Subcutaneous abdominal adipose tissue (tissue), 5 donors: ENCODE results near the gene ZNF814.
"Not testable (repeated sequence)": the region's sequence is repeated elsewhere in the genome, so short reads cannot be mapped to it uniquely, and the experiment has no call there.

ENCODE experiments used
- H3K27ac ChIP-seq: one replicate; pipeline ENCODE4 v1.7.0; 2013; ENCODE audit warnings: low read depth, mild to moderate bottlenecking, inconsistent platforms, low read length, moderate library complexity
- H3K27me3 ChIP-seq, 5 donors: one replicate each; pipeline ENCODE4 v1.7.0; 2013; ENCODE audit warnings: low read length in 5 of 5, inconsistent platforms in 1 of 5; ENCODE audit not compliant: control insufficient read depth in 5 of 5, insufficient read depth in 4 of 5
- H3K36me3 ChIP-seq, 5 donors: one replicate each; pipeline ENCODE4 v1.7.0; 2013; ENCODE audit warnings: low read length in 5 of 5; ENCODE audit not compliant: control insufficient read depth in 5 of 5, insufficient read depth in 5 of 5
- H3K4me1 ChIP-seq, 5 donors: one replicate each; pipeline ENCODE4 v1.7.0; 2013; ENCODE audit warnings: low read length in 5 of 5, mild to moderate bottlenecking in 3 of 5, moderate library complexity in 1 of 5; ENCODE audit not compliant: control insufficient read depth in 5 of 5, insufficient read depth in 5 of 5
- H3K4me3 ChIP-seq, 5 donors: one replicate each; pipeline ENCODE4 v1.7.0; 2013; ENCODE audit warnings: low read length in 5 of 5, low read depth in 1 of 5
- H3K9ac ChIP-seq, 5 donors: one replicate each; pipeline ENCODE4 v1.7.0; 2013; ENCODE audit warnings: low read length in 5 of 5, mild to moderate bottlenecking in 4 of 5, moderate library complexity in 3 of 5
- H3K9me3 ChIP-seq, 5 donors: one replicate each; pipeline ENCODE4 v1.7.0; 2013; ENCODE audit warnings: low read length in 5 of 5; ENCODE audit not compliant: control insufficient read depth in 5 of 5
- donor health status: healthy.
- donor health status: healthy.
- donor health status: healthy.
- donor health status: healthy.
- donor health status: healthy.

Gene ZNF814

GRCh38 chr19:57867868-57868492 lies 20.9 kb downstream of the ZNF814 start:
- peaks cover 35 to 54% (median 44%) of the 10 kb centered on the region in 5 donors for H3K9me3 ChIP-seq
- peaks cover 12 to 50% (median 45%) of the 10 kb centered on the region in 5 donors for H3K36me3 ChIP-seq
- H3K27me3 ChIP-seq = no peaks in the 10 kb centered on the region
- H3K4me1 ChIP-seq = peaks cover 0 to 5% (median 0%) of the 10 kb centered on the region in 5 donors
- no peak overlapping the region for H3K9ac ChIP-seq
- H3K4me3 ChIP-seq = peak overlapping the region in 4 of 5 donors; percentile 2 to 29 (median 10)
- H3K27ac ChIP-seq = no peak overlapping the region

DNA sequence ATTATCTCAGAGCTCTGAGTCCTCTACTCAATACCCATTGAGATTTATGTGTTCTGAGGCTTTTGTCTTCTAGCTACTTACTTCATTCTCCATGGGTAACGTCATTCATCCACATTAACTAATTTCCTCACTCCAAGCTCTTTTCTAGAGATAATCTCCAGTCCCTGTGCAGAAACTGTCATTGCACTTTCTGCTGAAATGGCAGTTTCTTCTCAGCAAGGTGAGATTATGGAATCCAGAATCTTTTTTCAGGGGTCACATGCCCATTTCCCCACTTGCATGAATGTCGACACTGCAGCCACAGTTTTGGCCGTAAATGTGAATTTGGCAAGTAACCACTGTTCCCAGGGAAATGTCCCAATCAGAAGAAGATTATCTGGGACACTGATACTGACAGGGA lies 26.5 kb downstream of the ZNF814 start:
- H3K27me3 ChIP-seq, H3K4me1 ChIP-seq, H3K9ac ChIP-seq, H3K27ac ChIP-seq: not testable (repeated sequence)
- Histone ChIP-seq H3K4me3 (peak overlapping the region in 1 of 5 donors; percentile 17), H3K9me3 (peaks cover 10 to 49% (median 22%) of the 10 kb centered on the region in 5 donors), H3K36me3 (peaks cover 28 to 92% (median 80%) of the 10 kb centered on the region in 5 donors)

- Histone ChIP-seq H3K36me3 (peaks cover 6 to 42% (median 27%) of the 10 kb centered on the region in 5 donors), H3K4me1 (peaks cover under 1 to 18% (median 11%) of the 10 kb centered on the region in 5 donors)
- not testable (repeated sequence) for H3K4me3 ChIP-seq, H3K9ac ChIP-seq, H3K9me3 ChIP-seq, H3K27me3 ChIP-seq, H3K27ac ChIP-seq
Observed at GRCh38 chr19:57854117-57854516, 34.7 kb downstream of the ZNF814 start.

GRCh38 chr19:57851812-57852603 lies 36.8 kb downstream of the ZNF814 start:
- Histone ChIP-seq H3K4me1 (peaks cover 0 to 18% (median 11%) of the 10 kb centered on the region in 5 donors), H3K36me3 (peaks cover 0 to 27% (median 14%) of the 10 kb centered on the region in 5 donors)
- not testable (repeated sequence) for H3K4me3 ChIP-seq, H3K27me3 ChIP-seq, H3K9me3 ChIP-seq, H3K27ac ChIP-seq, H3K9ac ChIP-seq

- Histone ChIP-seq H3K4me1 (peaks cover 0 to 18% (median 11%) of the 10 kb centered on the region in 5 donors), H3K9me3 (no peaks in the 10 kb centered on the region), H3K4me3 (peak overlapping the region; percentile 82 to 94 (median 91)), H3K27ac (no peak overlapping the region), H3K9ac (peak overlapping the region; percentile 88 to 98 (median 92)), H3K36me3 (peaks cover 0 to 13% (median 2%) of the 10 kb centered on the region in 5 donors), H3K27me3 (no peaks in the 10 kb centered on the region)
Observed at GRCh38 chr19:57850553-57851017, 38.3 kb downstream of the ZNF814 start.

- not testable (repeated sequence) for H3K27me3 ChIP-seq, H3K9me3 ChIP-seq
- H3K9ac ChIP-seq = peak within 1 kb of the TSS; percentile 88 to 98 (median 92)
- peaks cover 0 to 18% (median 11%) of the 10 kb centered on the region in 5 donors for H3K4me1 ChIP-seq
- peak within 1 kb of the TSS; percentile 63 for H3K27ac ChIP-seq
- peaks cover 0 to 12% (median 2%) of the 10 kb centered on the region in 5 donors for H3K36me3 ChIP-seq
- peak within 1 kb of the TSS; percentile 82 to 94 (median 91) for H3K4me3 ChIP-seq
Observed at GRCh38 chr19:57849666-57850473, 39.0 kb downstream of the ZNF814 start, which contains the start of gene ZNF587. ZNF587 (plus strand) TSS chr19:57849859; CDS start chr19:57850039, 180 bp downstream.

- not testable (repeated sequence) for H3K9ac ChIP-seq, H3K27ac ChIP-seq, H3K9me3 ChIP-seq, H3K27me3 ChIP-seq
- peaks cover 0 to 18% (median 11%) of the 10 kb centered on the region in 5 donors for H3K4me1 ChIP-seq
- peaks cover 0 to 14% (median 2%) of the 10 kb centered on the region in 5 donors for H3K36me3 ChIP-seq
- H3K4me3 ChIP-seq = peak overlapping the region; percentile 82 to 94 (median 91)
Observed at GRCh38 chr19:57849162-57849665, 39.6 kb downstream of the ZNF814 start.

GRCh38 chr19:57847164-57847563 lies 41.7 kb downstream of the ZNF814 start:
- not testable (repeated sequence) for H3K27ac ChIP-seq, H3K9ac ChIP-seq, H3K27me3 ChIP-seq, H3K4me3 ChIP-seq, H3K9me3 ChIP-seq
- H3K4me1 ChIP-seq = peaks cover 2 to 18% (median 11%) of the 10 kb centered on the region in 5 donors
- H3K36me3 ChIP-seq = peaks cover 4 to 11% (median 7%) of the 10 kb centered on the region in 5 donors

- Histone ChIP-seq H3K4me1 (peaks cover 0 to 11% (median 0%) of the 10 kb centered on the region in 5 donors), H3K27ac (no peak overlapping the region), H3K9me3 (peaks cover 0 to 6% (median 0%) of the 10 kb centered on the region in 5 donors), H3K36me3 (peaks cover 16 to 33% (median 19%) of the 10 kb centered on the region in 5 donors), H3K4me3 (no peak overlapping the region), H3K27me3 (peaks cover 0 to 10% (median 0%) of the 10 kb centered on the region in 5 donors), H3K9ac (peak overlapping the region in 1 of 5 donors; percentile 87)
Observed at GRCh38 chr19:57841122-57841763, 47.6 kb downstream of the ZNF814 start.
